Small intestine (tissue), 7 donors: ENCODE results near the gene OR2V2. TPM values are rescaled to one million over a fixed set of nuclear protein-coding genes. Genes with fewer than 3 reads are reported as not detected.

Experiments used
- DNase-seq, 2 donors: peaks; one replicate each; pipeline versions ENCODE4 v3.0.0 to v3.0.0-alpha.2; 2013
- FAIRE-seq: peaks from 2 replicates; lab custom pipeline; 2012; peaks lifted over from hg19 to GRCh38; lab: Jason Lieb, UNC
- H3K27ac ChIP-seq, 3 donors: one replicate each; pipeline ENCODE4 v1.5.1; 2013; ENCODE audit warnings: low read length in 2 of 3, mild to moderate bottlenecking in 2 of 3, control low read depth in 1 of 3, inconsistent platforms in 1 of 3, low read depth in 1 of 3, moderate library complexity in 1 of 3
- H3K27me3 ChIP-seq, 3 donors: one replicate each; pipeline ENCODE4 v1.6.1; 2013; ENCODE audit warnings: low read length in 3 of 3, inconsistent platforms in 1 of 3; ENCODE audit not compliant: control insufficient read depth in 3 of 3, insufficient read depth in 3 of 3
- H3K36me3 ChIP-seq, 3 donors: one replicate each; pipeline ENCODE4 v1.6.1; 2013; ENCODE audit warnings: low read length in 3 of 3, inconsistent platforms in 1 of 3, low read depth in 1 of 3, mild to moderate bottlenecking in 1 of 3, moderate library complexity in 1 of 3; ENCODE audit not compliant: control insufficient read depth in 3 of 3, insufficient read depth in 2 of 3
- H3K4me1 ChIP-seq, 3 donors: one replicate each; pipeline ENCODE4 v1.6.1; 2013; ENCODE audit warnings: low read length in 2 of 3, inconsistent platforms in 1 of 3, low read depth in 1 of 3, mild to moderate bottlenecking in 1 of 3, moderate library complexity in 1 of 3; ENCODE audit not compliant: control insufficient read depth in 3 of 3, insufficient read depth in 2 of 3
- H3K4me3 ChIP-seq, 3 donors: one replicate each; pipeline ENCODE4 v1.5.1; 2013; ENCODE audit warnings: low read length in 3 of 3, control low read depth in 1 of 3, inconsistent platforms in 1 of 3, low read depth in 1 of 3, mild to moderate bottlenecking in 1 of 3, moderate library complexity in 1 of 3
- H3K9me3 ChIP-seq, 2 donors: one replicate each; pipeline ENCODE4 v1.6.1; 2013; ENCODE audit warnings: low read depth in 1 of 2, low read length in 1 of 2; ENCODE audit not compliant: control insufficient read depth in 2 of 2, insufficient read depth in 1 of 2
- WGBS, 3 donors: extraction: QIAGEN DNeasy Blood & Tissue Kit; methylation state at CpG; one replicate each; pipeline ENCODE4 v1.1.7; 2013; 5-methylcytosine and 5-hydroxymethylcytosine counted together
- polyA plus RNA-seq, 4 donors: library from polyadenylated mRNA; stranded (reverse) in 3 of 4; unstranded in 1 of 4; fragments of 200-250 nt in 3 of 4; fragments of 120-200 nt in 1 of 4; gene quantifications; one replicate each; pipeline versions ENCODE4 v1.2.1 to v1.2.3, GENCODE V29; 2013
- donor health status: healthy with polysubstance abuse.
- donor health status: control.
- donor health status: control.
- donor health status: Bipolar disorder and iron deficiency.
- donor health status: healthy.

Gene OR2V2
- polyA plus RNA-seq, 4 donors, result not detected

GRCh38 chr5:181133083-181133482 lies 14.3 kb upstream of the OR2V2 start:
- Histone ChIP-seq H3K27ac (no peak overlapping the region), H3K27me3 (peaks cover 0 to 8% (median 4%) of the 10 kb centered on the region in 3 donors), H3K36me3 (no peaks in the 10 kb centered on the region), H3K9me3 (no peaks in the 10 kb centered on the region), H3K4me1 (no peaks in the 10 kb centered on the region), H3K4me3 (no peak overlapping the region)
- FAIRE-seq (no peak), DNase-seq (no peak)
- 74 to 85% (median 81%) methylated on average over 3 of the region's 3 CpGs for WGBS, 3 donors

- Histone ChIP-seq H3K4me1 (no peaks in the 10 kb centered on the region), H3K9me3 (no peaks in the 10 kb centered on the region), H3K4me3 (no peak overlapping the region), H3K27me3 (peaks cover 0 to 5% (median 4%) of the 10 kb centered on the region in 3 donors), H3K27ac (no peak overlapping the region), H3K36me3 (no peaks in the 10 kb centered on the region)
- DNase-seq (peak in 1 of 2 donors; percentile 6), FAIRE-seq (no peak)
- WGBS, 3 donors, result 69 to 70% (median 69%) methylated on average over 10 of the region's 10 CpGs
Measured at GRCh38 chr5:181133610-181134231, 13.7 kb upstream of the OR2V2 start.

- 67 to 80% (median 68%) methylated on average over 6 of the region's 6 CpGs for WGBS, 3 donors
- no peak overlapping the region for H3K27ac ChIP-seq
Measured at GRCh38 chr5:181134259-181134658, 13.1 kb upstream of the OR2V2 start.

GRCh38 chr5:181136361-181136955 lies 10.9 kb upstream of the OR2V2 start:
- WGBS, 3 donors, result 85 to 91% (median 90%) methylated on average over 4 of the region's 4 CpGs
- H3K9me3 ChIP-seq, result no peaks in the 10 kb centered on the region
- peaks cover 0 to 2% (median 0%) of the 10 kb centered on the region in 3 donors for H3K27me3 ChIP-seq
- H3K4me1 ChIP-seq, result no peaks in the 10 kb centered on the region
- no peak overlapping the region for H3K4me3 ChIP-seq
- no peaks in the 10 kb centered on the region for H3K36me3 ChIP-seq
- DNase-seq, result no peak
- no peak for FAIRE-seq
- no peak overlapping the region for H3K27ac ChIP-seq

More at GRCh38 chr5:181134259-181134658, 13.1 kb upstream of the OR2V2 start:
- FAIRE-seq (no peak), DNase-seq (no peak)
- no peaks in the 10 kb centered on the region for H3K36me3 ChIP-seq
- no peaks in the 10 kb centered on the region for H3K9me3 ChIP-seq
- H3K4me1 ChIP-seq, result no peaks in the 10 kb centered on the region
- H3K27me3 ChIP-seq, result peaks cover 0 to 5% (median 4%) of the 10 kb centered on the region in 3 donors
- H3K4me3 ChIP-seq, result no peak overlapping the region

- no peak for FAIRE-seq
- WGBS, 3 donors, result 56 to 68% (median 67%) methylated on average over 5 of the region's 5 CpGs
- Histone ChIP-seq H3K27ac (no peak overlapping the region), H3K27me3 (peaks cover 0 to 3% (median 0%) of the 10 kb centered on the region in 3 donors), H3K9me3 (no peaks in the 10 kb centered on the region), H3K4me1 (no peaks in the 10 kb centered on the region), H3K4me3 (no peak overlapping the region), H3K36me3 (no peaks in the 10 kb centered on the region)
- DNase-seq, result no peak
Measured at GRCh38 chr5:181138258-181138657, 9.1 kb upstream of the OR2V2 start.

GRCh38 chr5:181140766-181141165 lies 6.6 kb upstream of the OR2V2 start:
- Histone ChIP-seq H3K9me3 (no peaks in the 10 kb centered on the region), H3K36me3 (no peaks in the 10 kb centered on the region), H3K4me3 (no peak overlapping the region), H3K27ac (no peak overlapping the region), H3K4me1 (no peaks in the 10 kb centered on the region), H3K27me3 (peaks cover 0 to 3% (median 0%) of the 10 kb centered on the region in 3 donors)
- WGBS, 3 donors, result 69 to 77% (median 76%) methylated on average over 3 of the region's 3 CpGs
- DNase-seq, result no peak
- no peak for FAIRE-seq

GRCh38 chr5:181142054-181142453 lies 5.3 kb upstream of the OR2V2 start:
- Histone ChIP-seq H3K4me3 (no peak overlapping the region), H3K36me3 (no peaks in the 10 kb centered on the region), H3K27me3 (peaks cover 0 to 5% (median 0%) of the 10 kb centered on the region in 3 donors), H3K27ac (no peak overlapping the region), H3K4me1 (no peaks in the 10 kb centered on the region), H3K9me3 (no peaks in the 10 kb centered on the region)
- no peak for FAIRE-seq
- no peak for DNase-seq
- 75 to 84% (median 81%) methylated on average over 5 to 7 of the region's 7 CpGs for WGBS, 3 donors

GRCh38 chr5:181145133-181145532 lies 2.3 kb upstream of the OR2V2 start:
- no peaks in the 10 kb centered on the region for H3K4me1 ChIP-seq
- FAIRE-seq, result no peak
- 8 to 64% (median 33%) methylated on average over 1 of the region's 1 CpG for WGBS, 3 donors
- H3K4me3 ChIP-seq, result no peak overlapping the region
- H3K36me3 ChIP-seq, result no peaks in the 10 kb centered on the region
- H3K9me3 ChIP-seq, result no peaks in the 10 kb centered on the region
- DNase-seq, result no peak
- H3K27ac ChIP-seq, result no peak overlapping the region
- H3K27me3 ChIP-seq, result peaks cover 0 to 9% (median 4%) of the 10 kb centered on the region in 3 donors
